Activated CD4-positive, alpha-beta T cell treated with anti-CD3 and anti-CD28 coated beads, Interleukin-10, Interleukin-2, amounts not matched to agents 100 ng/mL and 50 ng/mL, durations not matched to agents 16 hours and 8 hours (primary cell): ENCODE measurements around the gene CDC20B.
A peak's percentile ranks its signal among the peaks of the same experiment; 100 is the strongest.
"Not testable (repeated sequence)": the region's sequence is repeated elsewhere in the genome, so short reads cannot be mapped to it uniquely, and the experiment has no call there.

Source experiments
- DNase-seq: peaks from one replicate; pipeline ENCODE4 v3.0.0-alpha.2; 2020

The CDC20B gene

DNA sequence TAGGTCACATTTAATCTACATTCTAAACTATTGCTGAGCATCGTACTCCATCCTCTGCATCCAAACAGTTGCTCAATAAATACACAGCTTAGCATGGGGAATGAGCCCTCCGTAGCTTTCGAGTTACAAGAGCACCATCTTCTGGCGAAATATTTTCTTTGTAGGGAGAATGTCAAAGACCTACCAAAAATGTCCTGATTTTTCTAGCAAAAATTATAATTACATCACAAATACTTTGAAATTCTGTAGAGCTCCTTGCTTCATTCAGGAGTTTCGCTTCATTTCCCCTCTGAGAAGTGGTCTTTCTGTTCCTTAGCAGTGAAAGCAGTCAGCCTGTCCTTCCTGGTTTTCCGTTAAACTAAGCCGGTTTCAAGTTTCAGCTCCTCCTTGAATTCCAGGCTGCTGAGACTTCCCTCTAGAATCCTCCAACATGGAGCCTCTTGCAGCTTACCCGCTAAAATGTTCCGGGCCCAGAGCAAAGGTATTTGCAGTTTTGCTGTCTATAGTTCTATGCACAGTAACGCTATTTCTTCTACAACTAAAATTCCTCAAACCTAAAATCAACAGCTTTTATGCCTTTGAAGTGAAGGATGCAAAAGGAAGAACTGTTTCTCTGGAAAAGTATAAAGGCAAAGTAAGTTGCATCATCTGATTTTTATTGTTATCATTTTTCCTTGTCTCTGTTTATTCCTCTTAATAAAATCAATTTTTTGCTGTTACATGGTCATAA is 13.0 kb downstream of the CDC20B start, which contains the start of gene GPX8:
GPX8 (plus strand) TSS at position 409 of the 730 bp plus-strand sequence; CDS start at position 431, 22 bp downstream.
- peak; percentile 61 for DNase-seq

DNA sequence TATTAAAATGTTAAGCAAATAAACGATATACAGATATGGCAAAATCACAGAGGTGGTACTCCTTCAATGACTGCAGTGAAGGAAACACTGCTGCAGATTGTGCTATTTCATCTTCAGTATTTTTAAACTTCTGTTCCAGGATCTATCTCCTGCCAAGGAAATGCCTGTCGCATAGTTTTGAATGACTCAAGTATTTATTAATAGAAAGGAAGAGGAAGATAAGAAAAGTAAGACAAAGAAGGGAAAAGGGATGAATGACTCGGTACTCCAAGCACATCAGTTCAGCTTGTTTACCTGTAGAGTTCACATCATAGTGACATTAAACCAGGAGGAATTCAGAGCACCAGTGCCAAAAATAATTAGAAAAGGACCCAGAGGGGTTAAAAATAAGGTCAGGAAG is 18.1 kb downstream of the CDC20B start:
- no peak for DNase-seq

- no peak for DNase-seq
These were observed 20.8 kb downstream of the CDC20B start for GRCh38 chr5:55151923-55152842.

DNA sequence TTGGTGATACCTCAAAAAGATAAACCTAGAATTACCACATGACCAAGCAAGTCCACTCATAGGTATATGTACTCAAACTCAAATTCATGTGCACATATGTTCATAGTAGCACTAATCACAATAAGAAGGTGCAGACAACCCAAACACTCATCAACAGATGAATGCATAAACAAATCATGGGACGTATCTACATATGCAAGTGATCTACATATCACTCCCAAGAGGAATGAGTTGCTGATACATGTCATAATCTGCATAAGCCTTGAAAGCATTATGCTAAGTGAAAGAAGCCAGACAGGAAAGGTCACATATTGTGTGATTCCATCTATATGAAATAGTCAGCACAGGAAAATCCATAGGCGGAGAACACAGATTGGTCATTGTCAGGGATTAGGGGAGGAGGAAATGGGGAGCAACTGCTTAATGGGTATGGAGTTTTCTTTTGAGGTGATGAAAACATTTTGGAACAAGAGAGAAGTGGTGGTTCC is 23.6 kb downstream of the CDC20B start:
- no peak for DNase-seq

GRCh38 chr5:55146543-55147151 is 26.3 kb downstream of the CDC20B start:
- DNase-seq, result peak; percentile 91

GRCh38 chr5:55146080-55146479 is 26.9 kb downstream of the CDC20B start:
- no peak for DNase-seq

GRCh38 chr5:55143624-55144023 is 29.4 kb downstream of the CDC20B start:
- no peak for DNase-seq

GRCh38 chr5:55141945-55142690 is 30.9 kb downstream of the CDC20B start:
- DNase-seq, result peak; percentile 39

GRCh38 chr5:55140908-55141665 is 31.9 kb downstream of the CDC20B start:
- DNase-seq, result no peak

GRCh38 chr5:55136521-55136920 is 36.5 kb downstream of the CDC20B start:
- DNase-seq, result no peak

GRCh38 chr5:55134053-55134722 is 38.8 kb downstream of the CDC20B start:
- DNase-seq, result peak; percentile 73

- DNase-seq, result no peak
These were observed 49.6 kb downstream of the CDC20B start for GRCh38 chr5:55123365-55123764.

DNA sequence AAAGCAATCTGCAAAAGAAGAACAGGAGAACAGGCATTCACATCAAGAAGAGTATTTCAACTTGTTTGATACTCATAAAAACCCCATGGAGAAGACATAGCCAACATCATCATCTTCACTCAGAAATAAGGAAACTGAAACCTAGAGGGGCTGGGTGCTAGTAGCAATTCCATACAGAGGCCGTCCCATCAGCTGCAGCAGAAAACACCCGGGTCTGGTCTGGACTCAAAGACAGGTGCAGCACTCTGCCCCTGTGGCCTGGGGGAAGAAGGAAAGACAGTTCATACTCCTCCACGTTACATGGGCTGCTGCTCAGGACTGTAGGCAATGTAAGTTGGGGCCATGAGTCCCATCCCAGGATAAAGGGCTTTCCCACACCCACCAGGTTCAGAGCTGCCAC is 58.9 kb downstream of the CDC20B start:
- DNase-seq, result no peak

- DNase-seq, result no peak
These were observed 59.6 kb downstream of the CDC20B start for GRCh38 chr5:55113327-55113726.

GRCh38 chr5:55110217-55110616 is 62.8 kb downstream of the CDC20B start:
- no peak for DNase-seq

DNA sequence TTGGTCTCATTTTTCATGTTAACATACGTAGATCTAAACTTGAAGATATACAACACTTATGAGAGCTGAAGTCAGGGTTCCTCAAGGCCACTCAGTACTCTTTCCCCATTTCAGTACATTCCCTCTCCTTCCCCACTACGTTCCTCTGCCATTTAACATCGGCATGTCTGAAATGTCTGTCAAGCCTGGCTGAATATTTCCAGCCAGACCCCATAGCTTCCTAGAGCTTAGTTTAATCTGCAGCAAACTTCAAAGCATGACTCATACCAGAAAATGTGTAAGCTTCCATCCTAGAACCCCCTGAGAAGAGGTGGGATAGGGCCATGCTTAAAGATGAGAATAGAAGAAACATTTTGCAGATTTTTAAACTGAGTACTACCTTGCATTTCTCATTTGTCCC is 64.3 kb downstream of the CDC20B start:
- no peak for DNase-seq

GRCh38 chr5:55105976-55106375 is 67.0 kb downstream of the CDC20B start:
- not testable (repeated sequence) for DNase-seq

DNA sequence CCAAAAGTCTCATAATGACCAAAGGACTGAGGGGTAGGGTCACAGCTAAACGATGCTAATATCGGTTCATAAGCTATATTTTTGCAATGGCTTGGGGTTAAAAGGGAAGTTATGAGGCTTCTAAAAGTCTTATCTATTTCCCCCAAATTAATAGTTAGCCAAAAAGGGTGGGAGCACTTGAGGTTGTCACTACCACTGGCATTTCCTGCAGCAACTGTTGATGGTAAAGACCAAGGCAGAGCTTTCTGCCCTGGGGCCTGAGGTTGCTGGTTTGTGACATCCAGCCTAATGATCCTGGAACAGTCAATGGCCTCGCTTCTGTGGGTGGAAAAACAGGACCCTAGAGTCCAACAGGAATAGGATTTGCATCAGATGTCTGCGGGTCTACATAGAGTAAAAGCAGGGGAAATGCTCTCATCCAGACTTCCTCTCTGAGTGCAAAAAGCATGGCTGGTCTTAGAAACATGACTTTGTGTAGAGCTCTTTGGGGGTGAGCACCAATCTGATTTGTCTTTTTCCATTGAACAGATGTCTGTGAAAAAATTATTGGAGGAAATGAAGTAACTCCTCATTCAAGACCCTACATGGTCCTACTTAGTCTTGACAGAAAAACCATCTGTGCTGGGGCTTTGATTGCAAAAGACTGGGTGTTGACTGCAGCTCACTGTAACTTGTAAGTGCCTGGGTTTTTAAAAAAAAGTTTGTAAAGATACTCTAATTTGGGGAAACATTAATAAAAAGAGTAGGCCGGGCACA is 67.9 kb downstream of the CDC20B start:
- DNase-seq, result no peak

GRCh38 chr5:55104036-55104772 is 68.8 kb downstream of the CDC20B start:
- DNase-seq, result no peak

- DNase-seq, result peak; percentile 71
These were observed 70.6 kb downstream of the CDC20B start, which contains the start of gene GZMA for GRCh38 chr5:55102348-55102747. Gene GZMA (plus strand): TSS chr5:55102646. CDS start chr5:55102683, 37 bp downstream.
